ENCODE results near the gene ITPR3. TPM values are rescaled to one million over a fixed set of nuclear protein-coding genes. Genes with fewer than 3 reads are reported as not detected.

Gene ITPR3
- total RNA-seq, 1 donor from 2014 or later: 74.7 TPM

DNA sequence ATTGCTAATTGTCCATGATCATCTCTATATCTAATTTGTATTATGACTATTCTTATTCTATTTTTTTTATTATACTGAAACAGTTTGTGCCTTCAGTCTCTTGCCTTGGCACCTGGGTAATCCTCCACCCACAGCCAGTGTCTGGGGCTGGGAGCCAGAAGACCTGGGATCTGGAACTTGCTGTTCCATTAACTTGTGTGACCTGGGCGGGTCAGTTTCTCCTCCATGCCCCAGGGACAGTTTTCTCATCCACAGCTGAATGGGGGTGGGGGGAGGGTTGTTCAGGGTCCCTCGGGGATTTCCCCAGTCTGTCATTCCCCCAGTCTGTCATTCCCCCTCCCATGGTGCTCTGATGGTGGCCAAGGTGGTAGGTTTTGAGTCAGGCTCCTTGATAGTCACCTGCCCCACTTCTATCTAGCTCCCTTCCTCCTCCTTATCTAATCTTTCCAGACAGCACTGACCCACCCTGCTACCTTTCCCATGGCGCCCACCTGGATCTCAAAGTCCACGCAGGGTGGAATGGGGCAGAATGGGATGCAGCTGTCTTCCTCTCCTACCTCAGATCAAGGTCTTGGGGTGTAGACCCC lies 10.9 kb downstream of the ITPR3 start:
- H3K27ac ChIP-seq: peak overlapping the region; percentile 71
- peaks cover 70% of the 10 kb centered on the region for H3K4me1 ChIP-seq
- no peak for DNase-seq
- H3K4me3 ChIP-seq: no peak overlapping the region
- H3K27me3 ChIP-seq (ENCODE audit: low read depth): no peaks in the 10 kb centered on the region
- H3K36me3 ChIP-seq: no peaks in the 10 kb centered on the region
- no peaks in the 10 kb centered on the region for H3K9me3 ChIP-seq
- TF ChIP-seq, protein P1, sequence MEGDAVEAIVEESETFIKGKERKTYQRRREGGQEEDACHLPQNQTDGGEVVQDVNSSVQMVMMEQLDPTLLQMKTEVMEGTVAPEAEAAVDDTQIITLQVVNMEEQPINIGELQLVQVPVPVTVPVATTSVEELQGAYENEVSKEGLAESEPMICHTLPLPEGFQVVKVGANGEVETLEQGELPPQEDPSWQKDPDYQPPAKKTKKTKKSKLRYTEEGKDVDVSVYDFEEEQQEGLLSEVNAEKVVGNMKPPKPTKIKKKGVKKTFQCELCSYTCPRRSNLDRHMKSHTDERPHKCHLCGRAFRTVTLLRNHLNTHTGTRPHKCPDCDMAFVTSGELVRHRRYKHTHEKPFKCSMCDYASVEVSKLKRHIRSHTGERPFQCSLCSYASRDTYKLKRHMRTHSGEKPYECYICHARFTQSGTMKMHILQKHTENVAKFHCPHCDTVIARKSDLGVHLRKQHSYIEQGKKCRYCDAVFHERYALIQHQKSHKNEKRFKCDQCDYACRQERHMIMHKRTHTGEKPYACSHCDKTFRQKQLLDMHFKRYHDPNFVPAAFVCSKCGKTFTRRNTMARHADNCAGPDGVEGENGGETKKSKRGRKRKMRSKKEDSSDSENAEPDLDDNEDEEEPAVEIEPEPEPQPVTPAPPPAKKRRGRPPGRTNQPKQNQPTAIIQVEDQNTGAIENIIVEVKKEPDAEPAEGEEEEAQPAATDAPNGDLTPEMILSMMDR (IDR thresholded peaks at IDR 0.05): no peak
- ATAC-seq: no peak
- intact Hi-C loops (cut with DNase I): no loop called here

DNA sequence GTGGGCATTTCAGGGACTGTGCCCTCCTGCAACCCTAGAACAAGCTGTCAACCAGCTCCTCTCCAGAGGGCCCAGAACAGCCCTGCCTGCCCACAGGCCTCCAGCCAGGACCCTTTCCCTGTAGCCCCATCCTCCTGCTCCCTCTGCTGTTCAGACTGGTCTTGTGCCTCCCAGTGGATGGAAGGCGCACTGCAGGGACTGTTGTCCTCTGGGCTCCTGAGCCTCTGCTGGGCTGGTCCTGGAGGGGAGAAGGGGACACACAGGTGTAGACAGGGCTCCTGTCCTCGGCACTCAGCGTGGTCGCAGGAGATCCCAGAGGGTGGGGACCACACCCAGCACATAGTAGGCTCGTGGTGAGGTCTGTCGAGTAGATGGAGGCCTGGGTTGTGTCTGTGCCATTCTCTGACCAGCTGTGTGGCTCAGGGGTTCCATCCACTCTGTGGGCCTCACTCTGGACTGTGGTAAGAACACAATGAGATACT lies 11.5 kb downstream of the ITPR3 start:
- peaks cover 65% of the 10 kb centered on the region for H3K4me1 ChIP-seq
- ATAC-seq (peak; percentile 39 to 48), DNase-seq (peak; percentile 69)
- no peaks in the 10 kb centered on the region for H3K9me3 ChIP-seq
- intact Hi-C loops (cut with DNase I): no loop called here
- TF ChIP-seq, protein P1 (IDR thresholded peaks at IDR 0.05): peak; percentile 67
- peak overlapping the region; percentile 71 for H3K27ac ChIP-seq
- no peaks in the 10 kb centered on the region for H3K36me3 ChIP-seq
- peak overlapping the region; percentile 52 for H3K4me3 ChIP-seq
- H3K27me3 ChIP-seq (ENCODE audit: low read depth): no peaks in the 10 kb centered on the region

DNA sequence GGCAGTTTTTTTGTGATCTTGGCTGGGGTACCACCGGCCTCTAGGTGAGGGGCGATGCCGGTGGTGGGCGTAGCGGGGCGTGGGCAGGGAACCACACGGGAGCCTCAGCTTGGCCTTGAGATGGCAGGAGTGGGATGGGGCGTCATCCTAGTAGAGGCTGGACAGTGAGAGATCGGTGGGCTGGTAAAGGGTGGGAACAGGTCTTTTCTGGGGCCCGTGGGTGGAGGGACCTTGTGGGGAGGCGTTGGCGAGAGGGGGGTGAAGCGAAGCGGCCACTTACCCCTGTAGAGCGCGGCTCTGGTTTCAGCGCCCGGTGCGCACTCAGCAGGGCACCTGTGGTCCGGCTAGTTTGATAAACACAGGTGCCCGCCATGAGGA lies 12.0 kb downstream of the ITPR3 start:
- H3K4me3 ChIP-seq: peak overlapping the region; percentile 52
- H3K9me3 ChIP-seq: no peaks in the 10 kb centered on the region
- ATAC-seq (no peak), DNase-seq (no peak)
- TF ChIP-seq, protein P1 (IDR thresholded peaks at IDR 0.05): no peak
- H3K36me3 ChIP-seq: no peaks in the 10 kb centered on the region
- H3K4me1 ChIP-seq: peaks cover 60% of the 10 kb centered on the region
- peak overlapping the region; percentile 71 for H3K27ac ChIP-seq
- H3K27me3 ChIP-seq (ENCODE audit: low read depth): no peaks in the 10 kb centered on the region
- intact Hi-C loops (cut with DNase I): no loop called here

DNA sequence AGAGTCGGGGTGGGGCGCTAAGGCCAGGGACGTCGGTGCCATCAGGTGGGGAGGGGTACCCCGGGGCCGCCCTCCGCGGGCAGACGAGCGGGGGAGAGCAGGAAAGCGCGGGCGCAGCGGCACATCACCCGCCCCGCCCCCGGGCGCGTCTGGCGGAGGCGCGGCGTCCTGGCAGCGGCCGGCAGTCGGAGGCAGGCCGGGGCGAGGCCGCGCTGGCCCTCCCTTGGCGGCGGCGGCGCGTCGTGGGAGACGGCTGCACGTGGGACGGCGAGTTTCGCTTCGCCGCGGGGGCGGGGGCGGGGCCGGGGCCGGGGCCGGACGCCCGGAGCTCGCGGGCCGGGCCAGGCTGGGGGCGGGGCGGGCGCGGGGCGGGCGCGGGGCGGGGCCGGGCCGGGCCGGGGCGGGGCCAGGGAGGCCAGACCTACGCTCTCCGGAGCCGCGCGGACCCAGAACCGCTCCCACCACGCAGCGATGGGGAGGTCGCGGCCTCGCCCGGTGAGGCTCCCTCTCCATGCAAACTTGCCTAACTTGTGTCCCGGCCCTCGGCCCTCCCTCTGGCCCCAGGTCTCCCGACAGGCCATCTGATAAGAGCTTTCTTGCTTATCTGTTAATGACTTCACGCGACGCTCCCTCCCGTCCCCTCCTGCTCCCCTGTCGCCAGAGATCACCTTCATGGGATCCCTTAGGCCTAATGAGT lies 12.5 kb downstream of the ITPR3 start:
- Histone ChIP-seq H3K9me3 (no peaks in the 10 kb centered on the region), H3K4me3 (peak overlapping the region; percentile 56), H3K36me3 (no peaks in the 10 kb centered on the region), H3K4me1 (peaks cover 54% of the 10 kb centered on the region), H3K27ac (peak overlapping the region; percentile 71), H3K27me3 (ENCODE audit: low read depth) (no peaks in the 10 kb centered on the region)
- TF ChIP-seq, protein P1 (IDR thresholded peaks at IDR 0.05): no peak
- intact Hi-C loops (cut with DNase I): no loop called here
- DNase-seq (peak; percentile 85), ATAC-seq (peak; percentile 78 to 85)

DNA sequence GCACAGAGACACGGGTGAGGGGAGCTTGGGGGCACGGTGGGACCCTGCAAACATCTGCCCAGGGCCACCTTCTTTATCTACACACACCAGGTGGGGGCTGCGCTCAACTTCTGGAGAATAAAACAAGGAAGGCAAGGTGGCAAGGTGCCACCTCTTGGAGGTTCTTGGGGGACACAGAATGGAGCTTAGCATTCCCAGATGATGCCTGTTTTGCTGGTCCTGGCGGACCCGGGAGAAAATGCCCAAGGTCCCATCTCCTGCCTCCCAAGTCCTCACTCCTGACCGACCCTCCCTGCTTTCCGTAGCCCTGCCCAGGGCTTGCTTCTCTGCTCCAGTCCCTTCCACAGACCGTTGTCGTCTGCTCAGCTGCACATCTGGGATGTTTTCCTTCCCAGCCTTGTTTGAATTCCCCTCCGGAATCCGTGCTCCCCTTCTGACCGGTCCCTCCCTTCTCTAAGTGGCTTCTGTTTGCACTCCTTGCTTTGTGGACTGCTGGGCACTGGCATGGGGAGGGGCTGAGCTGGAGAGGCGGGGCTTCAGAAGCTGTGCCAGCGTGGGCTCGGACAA lies 13.1 kb downstream of the ITPR3 start:
- no peaks in the 10 kb centered on the region for H3K27me3 ChIP-seq (ENCODE audit: low read depth)
- peak overlapping the region; percentile 2 for H3K27ac ChIP-seq
- peaks cover 54% of the 10 kb centered on the region for H3K4me1 ChIP-seq
- DNase-seq (peak; percentile 66), ATAC-seq (peak; percentile 79 to 84)
- H3K36me3 ChIP-seq: no peaks in the 10 kb centered on the region
- no peaks in the 10 kb centered on the region for H3K9me3 ChIP-seq
- intact Hi-C loops (cut with DNase I): no loop called here
- TF ChIP-seq, protein P1 (IDR thresholded peaks at IDR 0.05): no peak
- peak overlapping the region; percentile 56 for H3K4me3 ChIP-seq

Data from lower lobe of right lung (tissue), 2 donors.